ENCODE measurements around the gene PCCA. TPM values are rescaled to one million over a fixed set of nuclear protein-coding genes. Genes with fewer than 3 reads are reported as not detected.

The PCCA gene
- total and polyA plus RNA-seq, 4 donors: 30.1 to 160 (median 76.3) TPM

GRCh38 chr13:100115693-100116254 is 26.9 kb downstream of the PCCA start:
- Histone ChIP-seq H3K9ac (ENCODE audit: low read depth in 1 of 2, low read length in 2 of 2) (no peak overlapping the region), H3K27ac (ENCODE audit: low read depth in 1 of 2, low read length in 2 of 2) (no peak overlapping the region), H3K4me1 (ENCODE audit: control insufficient read depth in 4 of 4, insufficient read depth in 4 of 4, low read length in 3 of 4) (peaks cover 0 to 9% (median 6%) of the 10 kb centered on the region in 4 donors), H3K9me3 (ENCODE audit: control insufficient read depth in 4 of 4, low read length in 3 of 4) (no peaks in the 10 kb centered on the region), H3K36me3 (ENCODE audit: control insufficient read depth in 4 of 4, insufficient read depth in 3 of 4, low read depth in 1 of 4, low read length in 3 of 4) (peaks cover 6 to 21% (median 14%) of the 10 kb centered on the region in 4 donors), H3K27me3 (ENCODE audit: control insufficient read depth in 4 of 4, insufficient read depth in 4 of 4, low read length in 3 of 4) (no peaks in the 10 kb centered on the region), H3K4me3 (ENCODE audit: low read depth in 1 of 3, low read length in 3 of 3) (no peak overlapping the region)
- 89% methylated on average over 1 of the region's 1 CpG for WGBS
- no peak for TF ChIP-seq FOXA2 (IDR thresholded peaks at IDR 0.05)
- no peak for TF ChIP-seq HNF4G (IDR thresholded peaks at IDR 0.05)
- no peak for TF ChIP-seq SP1 (IDR thresholded peaks at IDR 0.05)
- TF ChIP-seq YY1 (IDR thresholded peaks at IDR 0.05): no peak
- TF ChIP-seq JUND (IDR thresholded peaks at IDR 0.05): no peak
- no peak for TF ChIP-seq NR2F2 (IDR thresholded peaks at IDR 0.05)
- TF ChIP-seq FOXA1 (IDR thresholded peaks at IDR 0.05): no peak
- no peak for DNase-seq (ENCODE audit: low spot score)

DNA sequence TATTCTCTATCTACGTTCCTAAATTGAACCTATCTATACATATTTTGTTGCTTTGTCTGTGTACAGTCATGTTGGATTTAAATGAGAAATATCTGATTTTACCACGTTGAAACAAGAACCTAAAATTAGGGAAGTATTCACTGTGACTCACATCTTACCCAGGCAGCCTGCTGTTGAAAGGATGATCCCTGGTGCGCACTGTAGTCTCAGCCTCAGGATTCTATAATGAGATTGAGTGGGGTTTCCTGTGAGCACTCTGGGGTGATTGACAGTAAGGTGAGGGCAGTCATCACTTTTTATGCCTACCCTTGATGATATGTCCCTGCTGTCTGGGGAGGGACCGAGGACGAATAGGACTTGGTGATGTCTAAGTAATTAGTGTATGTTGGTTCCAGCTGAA is 35.4 kb downstream of the PCCA start:
- H3K4me3 ChIP-seq (ENCODE audit: low read depth in 1 of 3, low read length in 3 of 3): no peak overlapping the region
- peaks cover 0 to 7% (median 3%) of the 10 kb centered on the region in 4 donors for H3K36me3 ChIP-seq (ENCODE audit: control insufficient read depth in 4 of 4, insufficient read depth in 3 of 4, low read depth in 1 of 4, low read length in 3 of 4)
- WGBS: 86% methylated on average over 5 of the region's 5 CpGs
- no peaks in the 10 kb centered on the region for H3K27me3 ChIP-seq (ENCODE audit: control insufficient read depth in 4 of 4, insufficient read depth in 4 of 4, low read length in 3 of 4)
- no peak overlapping the region for H3K9ac ChIP-seq (ENCODE audit: low read depth in 1 of 2, low read length in 2 of 2)
- TF ChIP-seq HNF4G (IDR thresholded peaks at IDR 0.05): no peak
- no peak for DNase-seq (ENCODE audit: low spot score)
- peaks cover 0 to 5% (median under 1%) of the 10 kb centered on the region in 4 donors for H3K9me3 ChIP-seq (ENCODE audit: control insufficient read depth in 4 of 4, low read length in 3 of 4)
- H3K4me1 ChIP-seq (ENCODE audit: control insufficient read depth in 4 of 4, insufficient read depth in 4 of 4, low read length in 3 of 4): peaks cover 0 to 10% (median 7%) of the 10 kb centered on the region in 4 donors
- no peak overlapping the region for H3K27ac ChIP-seq (ENCODE audit: low read depth in 1 of 2, low read length in 2 of 2)

GRCh38 chr13:100125946-100126345 is 37.1 kb downstream of the PCCA start:
- DNase-seq (ENCODE audit: low spot score): no peak
- Histone ChIP-seq H3K9ac (ENCODE audit: low read depth in 1 of 2, low read length in 2 of 2) (no peak overlapping the region), H3K27me3 (ENCODE audit: control insufficient read depth in 4 of 4, insufficient read depth in 4 of 4, low read length in 3 of 4) (no peaks in the 10 kb centered on the region), H3K9me3 (ENCODE audit: control insufficient read depth in 4 of 4, low read length in 3 of 4) (peaks cover 0 to 5% (median under 1%) of the 10 kb centered on the region in 4 donors), H3K27ac (ENCODE audit: low read depth in 1 of 2, low read length in 2 of 2) (no peak overlapping the region), H3K4me1 (ENCODE audit: control insufficient read depth in 4 of 4, insufficient read depth in 4 of 4, low read length in 3 of 4) (peaks cover 3 to 12% (median 9%) of the 10 kb centered on the region in 4 donors), H3K36me3 (ENCODE audit: control insufficient read depth in 4 of 4, insufficient read depth in 3 of 4, low read depth in 1 of 4, low read length in 3 of 4) (peaks cover 0 to 7% (median 2%) of the 10 kb centered on the region in 4 donors), H3K4me3 (ENCODE audit: low read depth in 1 of 3, low read length in 3 of 3) (no peak overlapping the region)
- TF ChIP-seq FOXA2 (IDR thresholded peaks at IDR 0.05): no peak
- TF ChIP-seq, protein P1, sequence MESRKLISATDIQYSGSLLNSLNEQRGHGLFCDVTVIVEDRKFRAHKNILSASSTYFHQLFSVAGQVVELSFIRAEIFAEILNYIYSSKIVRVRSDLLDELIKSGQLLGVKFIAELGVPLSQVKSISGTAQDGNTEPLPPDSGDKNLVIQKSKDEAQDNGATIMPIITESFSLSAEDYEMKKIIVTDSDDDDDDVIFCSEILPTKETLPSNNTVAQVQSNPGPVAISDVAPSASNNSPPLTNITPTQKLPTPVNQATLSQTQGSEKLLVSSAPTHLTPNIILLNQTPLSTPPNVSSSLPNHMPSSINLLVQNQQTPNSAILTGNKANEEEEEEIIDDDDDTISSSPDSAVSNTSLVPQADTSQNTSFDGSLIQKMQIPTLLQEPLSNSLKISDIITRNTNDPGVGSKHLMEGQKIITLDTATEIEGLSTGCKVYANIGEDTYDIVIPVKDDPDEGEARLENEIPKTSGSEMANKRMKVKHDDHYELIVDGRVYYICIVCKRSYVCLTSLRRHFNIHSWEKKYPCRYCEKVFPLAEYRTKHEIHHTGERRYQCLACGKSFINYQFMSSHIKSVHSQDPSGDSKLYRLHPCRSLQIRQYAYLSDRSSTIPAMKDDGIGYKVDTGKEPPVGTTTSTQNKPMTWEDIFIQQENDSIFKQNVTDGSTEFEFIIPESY (IDR thresholded peaks at IDR 0.05): no peak
- no peak for TF ChIP-seq FOXA1 (IDR thresholded peaks at IDR 0.05)
- no peak for TF ChIP-seq JUND (IDR thresholded peaks at IDR 0.05)
- TF ChIP-seq MAX (IDR thresholded peaks at IDR 0.05): no peak
- TF ChIP-seq, protein P2, sequence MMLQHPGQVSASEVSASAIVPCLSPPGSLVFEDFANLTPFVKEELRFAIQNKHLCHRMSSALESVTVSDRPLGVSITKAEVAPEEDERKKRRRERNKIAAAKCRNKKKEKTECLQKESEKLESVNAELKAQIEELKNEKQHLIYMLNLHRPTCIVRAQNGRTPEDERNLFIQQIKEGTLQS (IDR thresholded peaks at IDR 0.05): no peak
- TF ChIP-seq RAD21 (IDR thresholded peaks at IDR 0.05): no peak
- no peak for TF ChIP-seq SP1 (IDR thresholded peaks at IDR 0.05)
- no peak for TF ChIP-seq YY1 (IDR thresholded peaks at IDR 0.05)
- no peak for TF ChIP-seq RXRA (IDR thresholded peaks at IDR 0.05)
- TF ChIP-seq CTCF (IDR thresholded peaks at IDR 0.05; ENCODE audit: low read depth, low read length, missing input control): no peak
- no peak for TF ChIP-seq HNF4A (conservative IDR thresholded peaks at IDR 0.05)
- TF ChIP-seq TAF1 (conservative IDR thresholded peaks at IDR 0.05): no peak
- no peak for TF ChIP-seq HNF4G (IDR thresholded peaks at IDR 0.05)
- TF ChIP-seq, protein P3, sequence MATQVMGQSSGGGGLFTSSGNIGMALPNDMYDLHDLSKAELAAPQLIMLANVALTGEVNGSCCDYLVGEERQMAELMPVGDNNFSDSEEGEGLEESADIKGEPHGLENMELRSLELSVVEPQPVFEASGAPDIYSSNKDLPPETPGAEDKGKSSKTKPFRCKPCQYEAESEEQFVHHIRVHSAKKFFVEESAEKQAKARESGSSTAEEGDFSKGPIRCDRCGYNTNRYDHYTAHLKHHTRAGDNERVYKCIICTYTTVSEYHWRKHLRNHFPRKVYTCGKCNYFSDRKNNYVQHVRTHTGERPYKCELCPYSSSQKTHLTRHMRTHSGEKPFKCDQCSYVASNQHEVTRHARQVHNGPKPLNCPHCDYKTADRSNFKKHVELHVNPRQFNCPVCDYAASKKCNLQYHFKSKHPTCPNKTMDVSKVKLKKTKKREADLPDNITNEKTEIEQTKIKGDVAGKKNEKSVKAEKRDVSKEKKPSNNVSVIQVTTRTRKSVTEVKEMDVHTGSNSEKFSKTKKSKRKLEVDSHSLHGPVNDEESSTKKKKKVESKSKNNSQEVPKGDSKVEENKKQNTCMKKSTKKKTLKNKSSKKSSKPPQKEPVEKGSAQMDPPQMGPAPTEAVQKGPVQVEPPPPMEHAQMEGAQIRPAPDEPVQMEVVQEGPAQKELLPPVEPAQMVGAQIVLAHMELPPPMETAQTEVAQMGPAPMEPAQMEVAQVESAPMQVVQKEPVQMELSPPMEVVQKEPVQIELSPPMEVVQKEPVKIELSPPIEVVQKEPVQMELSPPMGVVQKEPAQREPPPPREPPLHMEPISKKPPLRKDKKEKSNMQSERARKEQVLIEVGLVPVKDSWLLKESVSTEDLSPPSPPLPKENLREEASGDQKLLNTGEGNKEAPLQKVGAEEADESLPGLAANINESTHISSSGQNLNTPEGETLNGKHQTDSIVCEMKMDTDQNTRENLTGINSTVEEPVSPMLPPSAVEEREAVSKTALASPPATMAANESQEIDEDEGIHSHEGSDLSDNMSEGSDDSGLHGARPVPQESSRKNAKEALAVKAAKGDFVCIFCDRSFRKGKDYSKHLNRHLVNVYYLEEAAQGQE (IDR thresholded peaks at IDR 0.05): no peak
- no peak for TF ChIP-seq EGR1 (IDR thresholded peaks at IDR 0.05; ENCODE audit: low read depth in 2 of 2)
- WGBS: 88% methylated on average over 4 of the region's 4 CpGs

Measured in liver (tissue), 9 donors.